ENCODE data around the gene SGSH. TPM values are rescaled to one million over a fixed set of nuclear protein-coding genes. Genes with fewer than 3 reads are reported as not detected.

The SGSH gene
- total RNA-seq, result 10 to 100 TPM; 26.1 to 50.5 (median 34.6) TPM

DNA sequence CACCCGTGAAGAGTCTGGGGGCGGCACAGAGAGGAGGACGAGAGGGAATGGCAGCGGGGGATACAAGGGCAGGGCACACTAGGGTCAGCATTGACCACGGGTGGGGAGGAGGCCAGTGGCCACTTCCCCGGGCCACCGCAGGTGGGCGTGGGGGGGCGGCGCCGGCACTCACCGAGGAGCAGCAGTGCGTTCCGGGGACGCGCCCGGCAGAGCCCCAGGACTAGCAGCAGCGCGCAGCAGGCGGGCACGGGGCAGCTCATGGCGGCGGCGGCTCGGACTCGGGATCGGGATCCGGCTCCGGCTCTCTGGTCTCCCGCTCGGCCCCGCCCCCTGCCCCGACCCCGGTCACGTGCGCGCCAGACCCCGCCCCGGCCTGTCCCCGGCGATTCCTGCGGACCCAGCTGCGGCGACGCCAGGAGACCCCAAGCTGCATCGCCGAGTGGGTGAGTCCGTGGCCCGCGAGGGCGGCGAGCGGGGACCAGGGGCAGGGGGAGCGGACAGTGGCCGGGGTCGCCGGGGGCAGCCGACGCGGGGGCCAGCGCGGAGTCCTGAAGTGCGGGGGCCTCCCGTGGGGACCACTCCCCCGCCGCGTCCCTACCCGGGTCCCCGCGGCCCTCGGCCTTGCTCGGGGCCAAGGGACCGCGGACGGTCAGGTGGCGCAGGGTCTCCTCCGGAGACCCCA lies at the start of gene SGSH, which contains the start of gene SLC26A11:
SGSH (minus strand) TSS at position 280 of the 682 bp plus-strand sequence; CDS start at position 260, 20 bp downstream.
SLC26A11 (plus strand) TSS at position 374 of the 682 bp plus-strand sequence. CDS start 1,134 bp downstream, outside the sequence.
- Histone ChIP-seq H3K4me3 (peak within 1 kb of the TSS; percentile 67 to 100 (median 88)), H3K9me3 (no peaks in the 10 kb centered on the region), H3K27me3 (no peaks in the 10 kb centered on the region), H3K27ac (peak within 1 kb of the TSS; percentile 69 to 96 (median 84)), H3K36me3 (peaks cover 0 to 49% (median 0%) of the 10 kb centered on the region in 3 donors), H3K4me1 (peaks cover 0 to 35% (median 9%) of the 10 kb centered on the region in 4 donors)
- WGBS, 2 donors, result 0 to 2% methylated on average over 9 to 29 of the region's 77 CpGs
- TF ChIP-seq, protein P1, sequence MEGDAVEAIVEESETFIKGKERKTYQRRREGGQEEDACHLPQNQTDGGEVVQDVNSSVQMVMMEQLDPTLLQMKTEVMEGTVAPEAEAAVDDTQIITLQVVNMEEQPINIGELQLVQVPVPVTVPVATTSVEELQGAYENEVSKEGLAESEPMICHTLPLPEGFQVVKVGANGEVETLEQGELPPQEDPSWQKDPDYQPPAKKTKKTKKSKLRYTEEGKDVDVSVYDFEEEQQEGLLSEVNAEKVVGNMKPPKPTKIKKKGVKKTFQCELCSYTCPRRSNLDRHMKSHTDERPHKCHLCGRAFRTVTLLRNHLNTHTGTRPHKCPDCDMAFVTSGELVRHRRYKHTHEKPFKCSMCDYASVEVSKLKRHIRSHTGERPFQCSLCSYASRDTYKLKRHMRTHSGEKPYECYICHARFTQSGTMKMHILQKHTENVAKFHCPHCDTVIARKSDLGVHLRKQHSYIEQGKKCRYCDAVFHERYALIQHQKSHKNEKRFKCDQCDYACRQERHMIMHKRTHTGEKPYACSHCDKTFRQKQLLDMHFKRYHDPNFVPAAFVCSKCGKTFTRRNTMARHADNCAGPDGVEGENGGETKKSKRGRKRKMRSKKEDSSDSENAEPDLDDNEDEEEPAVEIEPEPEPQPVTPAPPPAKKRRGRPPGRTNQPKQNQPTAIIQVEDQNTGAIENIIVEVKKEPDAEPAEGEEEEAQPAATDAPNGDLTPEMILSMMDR (IDR thresholded peaks at IDR 0.05), result peak in 1 of 5 experiments; percentile 16
- TF ChIP-seq POLR2A (IDR thresholded peaks at IDR 0.05) (peak; percentile 12 to 58), EP300 (IDR thresholded peaks at IDR 0.05) (peak in 1 of 2 donors; percentile 53)
- DNase-seq (ENCODE audit: low spot score in 2 of 2), result peak; percentile 68

DNA sequence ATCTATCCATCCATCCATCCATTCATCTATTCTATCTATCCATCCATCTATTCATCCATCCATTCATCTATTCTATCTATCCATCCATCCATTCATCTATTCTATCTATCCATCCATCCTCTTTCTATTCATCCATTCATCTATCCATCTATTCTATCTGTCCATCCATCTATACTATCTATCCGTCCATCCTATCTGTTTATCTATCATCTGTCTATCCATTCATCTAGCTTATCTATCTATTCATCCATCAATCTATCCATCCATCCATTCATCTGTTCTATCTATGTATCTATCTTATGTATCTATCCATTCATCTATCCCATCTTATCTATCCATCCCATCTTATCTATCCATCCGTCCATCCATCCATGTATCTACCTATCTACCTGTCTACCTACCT lies 49.3 kb upstream of the SGSH start:
- H3K36me3 ChIP-seq, result peaks cover 0 to 68% (median 12%) of the 10 kb centered on the region in 3 donors

DNA sequence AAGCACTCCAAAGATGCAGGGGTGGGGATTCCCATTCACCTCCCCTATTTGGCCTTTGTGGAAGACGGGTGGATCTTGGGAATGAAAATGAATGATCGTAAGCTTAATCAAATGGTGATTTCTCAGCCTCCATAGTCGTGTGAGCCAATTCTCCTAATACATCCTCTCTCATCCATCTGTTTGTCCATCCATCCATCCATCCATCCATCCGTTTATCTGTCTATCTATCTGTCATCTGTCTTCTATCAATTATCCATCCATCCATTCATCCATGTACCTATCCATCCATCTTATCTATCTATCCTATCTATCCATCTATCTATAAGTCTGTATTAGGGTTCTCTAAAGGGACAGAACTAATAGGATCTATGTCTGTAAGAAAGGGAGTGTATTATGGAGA lies 48.3 kb upstream of the SGSH start:
- DNase-seq (ENCODE audit: low spot score in 2 of 2), result no peak
- H3K36me3 ChIP-seq, result peaks cover 0 to 63% (median 3%) of the 10 kb centered on the region in 3 donors
- no peak overlapping the region for H3K27ac ChIP-seq
- H3K4me1 ChIP-seq, result peaks cover 0 to 22% (median 13%) of the 10 kb centered on the region in 4 donors
- WGBS, 2 donors, result 90 to 94% methylated on average over 4 of the region's 4 CpGs
- H3K9me3 ChIP-seq, result no peaks in the 10 kb centered on the region
- H3K27me3 ChIP-seq, result no peaks in the 10 kb centered on the region
- no peak overlapping the region for H3K4me3 ChIP-seq
- TF ChIP-seq, protein P1 (IDR thresholded peaks at IDR 0.05), result no peak
- TF ChIP-seq POLR2A (IDR thresholded peaks at IDR 0.05) (no peak), EP300 (IDR thresholded peaks at IDR 0.05) (no peak)

More for the DNA sequence above, 49.3 kb upstream of the SGSH start:
- H3K9me3 ChIP-seq, result no peaks in the 10 kb centered on the region
- no peak for TF ChIP-seq EP300 (IDR thresholded peaks at IDR 0.05)
- TF ChIP-seq POLR2A (IDR thresholded peaks at IDR 0.05), result no peak
- TF ChIP-seq, protein P1 (IDR thresholded peaks at IDR 0.05), result no peak
- no peak overlapping the region for H3K27ac ChIP-seq
- 93 to 96% methylated on average over 2 of the region's 2 CpGs for WGBS, 2 donors
- DNase-seq (ENCODE audit: low spot score in 2 of 2), result no peak
- H3K4me1 ChIP-seq, result peaks cover 0 to 20% (median 3%) of the 10 kb centered on the region in 4 donors
- no peak overlapping the region for H3K4me3 ChIP-seq
- no peaks in the 10 kb centered on the region for H3K27me3 ChIP-seq

DNA sequence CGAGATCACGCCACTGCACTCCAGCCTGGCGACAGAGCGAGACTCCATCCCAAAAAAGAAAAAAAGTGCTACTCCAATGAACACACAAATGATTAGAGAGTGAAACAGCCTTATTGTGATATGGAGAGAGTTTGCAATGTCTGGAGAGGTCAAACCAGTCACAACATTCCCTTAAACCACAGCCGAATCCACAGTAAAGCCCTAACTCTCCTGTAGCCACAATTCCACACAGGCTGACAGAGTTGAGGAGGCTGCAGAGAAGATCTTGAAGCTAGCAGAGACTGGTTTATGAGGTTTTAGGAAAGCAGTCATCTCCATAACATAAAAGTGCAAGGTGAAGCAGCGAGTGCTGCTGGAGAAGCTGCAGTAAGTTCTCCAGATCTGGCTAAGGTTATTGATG lies 47.3 kb upstream of the SGSH start:
- H3K9me3 ChIP-seq, result no peaks in the 10 kb centered on the region
- peaks cover 0 to 52% (median 0%) of the 10 kb centered on the region in 3 donors for H3K36me3 ChIP-seq
- no peak overlapping the region for H3K27ac ChIP-seq
- H3K4me1 ChIP-seq, result peaks cover 0 to 24% (median 22%) of the 10 kb centered on the region in 4 donors
- H3K27me3 ChIP-seq, result no peaks in the 10 kb centered on the region
- DNase-seq (ENCODE audit: low spot score in 2 of 2), result no peak
- no peak overlapping the region for H3K4me3 ChIP-seq
- 90 to 96% methylated on average over 6 of the region's 6 CpGs for WGBS, 2 donors
- TF ChIP-seq, protein P1 (IDR thresholded peaks at IDR 0.05), result no peak
- no peak for TF ChIP-seq POLR2A (IDR thresholded peaks at IDR 0.05)
- no peak for TF ChIP-seq EP300 (IDR thresholded peaks at IDR 0.05)

All from tibial nerve (tissue), 4 donors.